Kidney epithelial cell (primary cell): ENCODE results near the gene TMEM87B. TPM values are rescaled to one million over a fixed set of nuclear protein-coding genes. Genes with fewer than 3 reads are reported as not detected.

ENCODE experiments used
- DNase-seq: peaks from one replicate; pipeline ENCODE4 v3.0.0-alpha.2; 2010; ENCODE audit warnings: low read depth
- H3K27me3 ChIP-seq: 2 replicates; pipeline ENCODE4 v1.6.0; 2011; ENCODE audit warnings: low read length; ENCODE audit not compliant: control insufficient read depth, insufficient read depth
- H3K36me3 ChIP-seq: 2 replicates; pipeline ENCODE4 v1.5.1; 2011; ENCODE audit warnings: low read length; ENCODE audit not compliant: control insufficient read depth, insufficient read depth
- H3K4me3 ChIP-seq: 2 replicates; pipeline ENCODE4 v1.5.1; 2011; ENCODE audit warnings: low read depth, mild to moderate bottlenecking, control low read depth, low read length
- total RNA-seq: library from RNA; depleted of rRNA; stranded (reverse); fragments of >200 nt; gene quantifications from 2 replicates; pipeline ENCODE4 v1.2.3, GENCODE V29; 2015
- TF ChIP-seq, protein P1 (sequence below): IDR thresholded peaks from 2 replicates; pipeline ENCODE4 v1.5.1; 2011; ENCODE audit warnings: mild to moderate bottlenecking, moderate library complexity, low read length, control low read depth, inconsistent platforms; ENCODE audit not compliant: insufficient read depth, poor library complexity, severe bottlenecking

TMEM87B gene
- total RNA-seq, 1 donor from 2014 or later: 24.5 TPM

- Histone ChIP-seq H3K4me3 (no peak overlapping the region), H3K27me3 (no peaks in the 10 kb centered on the region), H3K36me3 (peaks cover 2% of the 10 kb centered on the region)
- no peak for DNase-seq
- TF ChIP-seq, protein P1, sequence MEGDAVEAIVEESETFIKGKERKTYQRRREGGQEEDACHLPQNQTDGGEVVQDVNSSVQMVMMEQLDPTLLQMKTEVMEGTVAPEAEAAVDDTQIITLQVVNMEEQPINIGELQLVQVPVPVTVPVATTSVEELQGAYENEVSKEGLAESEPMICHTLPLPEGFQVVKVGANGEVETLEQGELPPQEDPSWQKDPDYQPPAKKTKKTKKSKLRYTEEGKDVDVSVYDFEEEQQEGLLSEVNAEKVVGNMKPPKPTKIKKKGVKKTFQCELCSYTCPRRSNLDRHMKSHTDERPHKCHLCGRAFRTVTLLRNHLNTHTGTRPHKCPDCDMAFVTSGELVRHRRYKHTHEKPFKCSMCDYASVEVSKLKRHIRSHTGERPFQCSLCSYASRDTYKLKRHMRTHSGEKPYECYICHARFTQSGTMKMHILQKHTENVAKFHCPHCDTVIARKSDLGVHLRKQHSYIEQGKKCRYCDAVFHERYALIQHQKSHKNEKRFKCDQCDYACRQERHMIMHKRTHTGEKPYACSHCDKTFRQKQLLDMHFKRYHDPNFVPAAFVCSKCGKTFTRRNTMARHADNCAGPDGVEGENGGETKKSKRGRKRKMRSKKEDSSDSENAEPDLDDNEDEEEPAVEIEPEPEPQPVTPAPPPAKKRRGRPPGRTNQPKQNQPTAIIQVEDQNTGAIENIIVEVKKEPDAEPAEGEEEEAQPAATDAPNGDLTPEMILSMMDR: no peak
Measured at GRCh38 chr2:112087346-112088020, 32.4 kb downstream of the TMEM87B start.

DNA sequence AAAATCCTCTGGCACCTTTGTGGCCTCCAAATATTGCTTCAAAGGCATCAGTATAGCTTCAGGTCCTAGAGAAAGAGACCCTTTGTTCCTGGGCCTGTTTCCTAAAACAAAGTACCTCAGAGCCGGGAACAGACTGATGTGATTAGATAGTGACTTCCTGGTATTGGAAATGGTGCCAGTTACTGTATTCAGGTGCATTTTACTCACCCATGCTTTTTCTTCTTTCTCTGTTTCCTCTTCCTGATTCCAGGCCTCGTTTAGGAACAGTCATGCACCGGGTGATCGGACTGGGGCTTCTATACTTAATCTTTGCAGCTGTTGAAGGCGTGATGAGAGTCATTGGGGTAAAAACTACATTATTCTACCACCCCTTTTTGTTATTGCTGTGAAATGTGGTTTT lies 34.3 kb downstream of the TMEM87B start:
- peaks cover 2% of the 10 kb centered on the region for H3K36me3 ChIP-seq
- no peak overlapping the region for H3K4me3 ChIP-seq
- DNase-seq: no peak
- TF ChIP-seq, protein P1: no peak
- H3K27me3 ChIP-seq: no peaks in the 10 kb centered on the region

- Histone ChIP-seq H3K36me3 (no peaks in the 10 kb centered on the region), H3K4me3 (no peak overlapping the region), H3K27me3 (no peaks in the 10 kb centered on the region)
- DNase-seq: peak; percentile 37
- TF ChIP-seq, protein P1: no peak
Measured at GRCh38 chr2:112092286-112093041, 37.4 kb downstream of the TMEM87B start.

GRCh38 chr2:112093216-112093615 lies 38.1 kb downstream of the TMEM87B start:
- H3K36me3 ChIP-seq: no peaks in the 10 kb centered on the region
- TF ChIP-seq, protein P1: no peak

DNA sequence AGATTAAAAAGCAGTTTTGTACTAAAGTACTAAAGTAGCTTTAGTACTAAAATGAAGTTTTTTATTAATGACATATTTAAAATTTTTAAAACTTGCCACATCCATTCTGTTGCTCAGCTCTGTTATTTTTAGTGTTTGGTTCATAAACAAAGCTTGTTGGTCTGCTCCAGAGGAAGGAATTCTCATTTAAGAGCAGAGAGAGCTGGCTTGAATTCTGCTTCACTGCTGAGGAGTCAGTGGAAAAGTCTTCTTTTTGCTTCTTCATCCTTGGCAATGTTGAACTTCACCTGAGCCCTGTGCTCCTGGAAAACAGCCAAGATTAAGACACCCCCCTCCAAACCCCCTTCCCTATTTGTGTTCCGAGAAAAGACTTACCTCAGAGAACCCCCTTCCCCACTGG lies 40.6 kb downstream of the TMEM87B start:
- Histone ChIP-seq H3K27me3 (no peaks in the 10 kb centered on the region), H3K4me3 (no peak overlapping the region), H3K36me3 (no peaks in the 10 kb centered on the region)
- no peak for DNase-seq
- TF ChIP-seq, protein P1: no peak

More at GRCh38 chr2:112093216-112093615, 38.1 kb downstream of the TMEM87B start:
- Histone ChIP-seq H3K4me3 (no peak overlapping the region), H3K27me3 (no peaks in the 10 kb centered on the region)
- DNase-seq: no peak

DNA sequence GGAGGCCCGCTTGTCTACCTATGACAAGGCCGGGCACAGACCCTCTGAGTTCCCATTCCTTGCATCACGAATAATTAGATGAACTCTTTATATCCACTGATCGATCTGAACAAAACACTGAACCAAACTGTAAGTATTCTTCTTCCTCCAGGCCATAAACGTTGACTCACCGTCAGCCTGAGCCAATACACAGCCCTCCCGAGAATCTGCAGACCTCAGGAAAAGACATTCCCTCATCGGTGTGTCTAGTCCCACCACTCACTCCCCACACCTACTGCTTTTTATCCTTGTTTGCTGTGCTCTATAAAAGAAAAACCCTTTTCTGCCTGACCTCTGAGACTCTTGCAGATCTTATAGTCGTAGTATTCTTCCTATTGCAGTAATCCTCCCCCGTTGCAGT lies 41.0 kb downstream of the TMEM87B start:
- no peak for DNase-seq
- TF ChIP-seq, protein P1: no peak
- no peaks in the 10 kb centered on the region for H3K27me3 ChIP-seq
- H3K36me3 ChIP-seq: no peaks in the 10 kb centered on the region
- no peak overlapping the region for H3K4me3 ChIP-seq
